GM18951 (cell line): ENCODE results near the gene FHAD1.
"Not testable (repeated sequence)": the region's sequence is repeated elsewhere in the genome, so short reads cannot be mapped to it uniquely, and the experiment has no call there.

ENCODE experiments used
- POLR2A ChIP-seq: IDR thresholded peaks from 4 replicates; pipeline ENCODE4 v1.6.1; 2011; ENCODE audit warnings: mild to moderate bottlenecking; ENCODE audit not compliant: insufficient read length, insufficient read depth; ENCODE audit errors: extremely low read depth
- in situ Hi-C: fragments of 300-500 bp; cut with MboI; formaldehyde crosslinking; loops from one replicate; pipeline ENCODE4 v1.12.0; 2022; ENCODE audit warnings: low sequenced_read_pairs, mixed read lengths, inconsistent platforms; ENCODE audit not compliant: unreplicated experiment

The FHAD1 gene

DNA sequence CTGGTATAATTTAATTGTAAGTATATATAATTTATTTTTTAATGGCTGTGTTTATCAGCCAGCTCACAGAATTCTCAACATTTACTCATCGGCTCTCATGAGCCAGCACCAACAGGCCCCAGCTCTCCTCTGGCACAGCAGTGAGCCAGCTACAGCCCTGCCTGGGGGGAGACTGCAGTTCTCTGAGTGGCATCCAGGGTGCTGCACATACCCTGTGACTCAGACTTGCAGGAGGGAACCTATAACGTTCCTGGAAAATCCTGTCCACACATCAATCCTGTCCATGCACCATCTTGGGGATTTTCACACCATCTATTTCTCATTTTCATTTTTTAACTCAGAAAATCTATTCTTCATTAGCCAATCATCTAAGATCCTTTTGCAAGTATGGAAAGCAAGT, 36.5 kb downstream of the FHAD1 start:
- TF ChIP-seq POLR2A, result no peak
- in situ Hi-C loops, result no loop called here

- in situ Hi-C loops, result no loop called here
- TF ChIP-seq POLR2A, result no peak
Measured at GRCh38 chr1:15286452-15286851, 39.4 kb downstream of the FHAD1 start.

DNA sequence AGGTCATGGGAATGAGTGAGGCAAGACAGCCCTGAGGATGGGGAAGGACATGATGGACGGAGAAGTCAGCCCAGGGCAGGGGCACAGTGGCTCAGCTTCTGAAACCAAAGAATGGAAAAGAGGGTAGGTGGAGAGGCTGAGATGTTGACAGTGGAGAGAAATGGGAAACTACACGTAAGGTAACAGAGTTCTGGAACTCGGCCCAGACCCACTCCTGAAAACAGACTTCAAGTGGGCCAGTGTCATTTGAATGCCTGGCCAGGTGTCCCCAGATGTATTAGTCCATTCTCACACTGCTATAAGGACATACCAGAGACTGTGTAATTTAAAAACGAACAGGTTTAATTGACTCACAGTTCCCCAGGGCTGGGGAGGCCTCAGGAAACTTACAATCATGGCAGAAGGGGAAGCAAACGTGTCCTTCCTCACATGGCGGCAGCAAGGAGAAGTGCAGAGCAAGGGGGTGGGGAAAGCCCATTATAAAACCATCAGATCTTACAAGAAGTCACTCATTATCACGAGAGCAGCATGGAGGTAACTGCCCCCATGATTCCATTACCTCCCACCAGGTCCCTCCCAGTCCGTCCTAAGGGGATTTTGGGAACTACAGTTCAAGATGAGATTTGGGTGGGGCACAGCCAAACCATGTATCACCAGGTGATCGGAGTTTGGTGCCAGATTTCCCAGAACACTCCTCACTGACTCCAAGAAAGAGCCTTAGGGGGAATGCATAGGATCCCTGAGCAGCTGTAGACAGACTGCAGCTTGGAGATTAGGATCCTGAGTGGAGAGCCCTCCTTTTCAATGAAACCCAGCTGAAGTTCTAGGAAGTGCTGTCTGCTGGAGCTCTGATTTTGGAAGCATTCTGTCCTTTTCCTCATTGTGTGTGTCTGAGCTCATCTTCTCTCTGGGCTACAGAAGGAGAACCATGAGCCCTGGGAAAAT, 40.3 kb downstream of the FHAD1 start:
- TF ChIP-seq POLR2A, result no peak
- in situ Hi-C loops, result no loop called here

DNA sequence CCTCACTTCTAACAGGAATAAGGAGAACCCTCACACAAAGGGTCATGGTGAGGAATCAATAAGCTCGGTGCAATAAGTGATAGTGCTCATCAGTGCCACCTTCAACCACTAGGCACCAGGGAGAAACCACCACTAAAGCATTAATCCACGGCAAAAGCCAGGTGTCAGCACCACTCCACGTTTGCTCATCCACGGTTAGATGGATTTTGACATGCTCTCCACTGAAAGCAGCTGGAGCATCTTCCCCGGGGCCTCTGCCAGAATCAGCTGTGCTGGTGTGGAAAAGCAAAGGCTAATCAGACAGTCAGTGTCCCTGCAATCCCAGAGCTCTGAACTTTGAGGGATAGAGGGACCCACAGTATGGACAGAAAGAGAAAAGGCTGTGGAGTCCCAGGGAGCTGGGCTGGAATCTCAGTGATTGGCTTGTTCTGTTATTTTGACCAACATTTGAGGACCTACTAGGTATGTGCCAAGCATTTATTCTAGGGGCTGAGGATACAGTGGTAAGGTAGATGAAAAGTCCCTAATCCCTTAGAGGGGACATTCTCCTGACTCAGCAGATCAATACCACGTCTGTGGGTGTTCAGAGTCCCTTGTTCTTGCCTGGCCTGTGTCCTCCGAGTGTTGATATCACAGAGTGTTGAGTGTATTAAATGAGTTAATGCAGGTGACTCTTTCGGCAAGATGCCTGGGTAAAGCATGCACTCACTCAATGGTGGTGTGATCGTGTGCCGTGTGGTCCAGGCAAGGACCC, 41.3 kb downstream of the FHAD1 start:
- in situ Hi-C loops, result no loop called here
- TF ChIP-seq POLR2A, result no peak

DNA sequence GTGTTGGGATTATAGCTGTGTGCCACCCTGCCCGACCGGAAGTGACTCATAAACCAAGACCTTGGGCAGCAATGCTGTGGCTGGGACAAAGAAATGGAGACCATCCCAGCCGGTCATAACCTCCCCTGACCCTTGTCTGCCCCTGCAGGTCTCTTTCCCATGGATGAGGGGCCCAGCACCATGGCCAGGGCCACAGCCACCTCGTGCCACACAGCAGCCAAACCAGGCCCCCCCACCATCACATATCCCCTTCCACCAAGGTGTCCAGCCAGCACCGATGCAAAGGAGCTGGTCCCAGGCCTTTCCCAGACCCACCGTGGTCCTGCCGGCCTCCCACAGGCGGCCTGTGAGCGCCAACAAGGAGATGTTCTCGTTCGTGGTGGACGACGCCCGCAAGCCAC, 42.2 kb downstream of the FHAD1 start:
- TF ChIP-seq POLR2A, result no peak
- in situ Hi-C loops, result no loop called here

- in situ Hi-C loops, result no loop called here
Measured at GRCh38 chr1:15290382-15290781, 43.4 kb downstream of the FHAD1 start.

DNA sequence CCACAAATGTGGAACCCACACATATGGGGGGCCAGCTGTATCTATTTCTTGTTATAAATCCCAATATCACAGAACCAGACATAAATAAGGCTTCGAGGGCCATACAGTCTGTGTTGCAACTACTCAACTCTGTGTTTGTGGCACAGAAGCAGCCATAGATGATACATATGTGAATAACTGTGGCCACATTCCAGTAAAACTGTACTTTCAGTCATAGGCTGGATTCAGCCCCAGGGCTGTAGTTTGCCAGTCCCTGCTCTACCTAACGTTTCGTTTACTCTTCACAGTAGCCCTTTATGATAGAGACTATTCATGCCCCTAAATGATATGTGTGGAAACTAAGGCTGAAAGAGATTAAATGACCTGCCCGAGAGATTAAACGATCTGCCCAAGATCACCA, 48.7 kb downstream of the FHAD1 start:
- in situ Hi-C loops, result no loop called here

More at GRCh38 chr1:15290382-15290781, 43.4 kb downstream of the FHAD1 start:
- no peak for TF ChIP-seq POLR2A

DNA sequence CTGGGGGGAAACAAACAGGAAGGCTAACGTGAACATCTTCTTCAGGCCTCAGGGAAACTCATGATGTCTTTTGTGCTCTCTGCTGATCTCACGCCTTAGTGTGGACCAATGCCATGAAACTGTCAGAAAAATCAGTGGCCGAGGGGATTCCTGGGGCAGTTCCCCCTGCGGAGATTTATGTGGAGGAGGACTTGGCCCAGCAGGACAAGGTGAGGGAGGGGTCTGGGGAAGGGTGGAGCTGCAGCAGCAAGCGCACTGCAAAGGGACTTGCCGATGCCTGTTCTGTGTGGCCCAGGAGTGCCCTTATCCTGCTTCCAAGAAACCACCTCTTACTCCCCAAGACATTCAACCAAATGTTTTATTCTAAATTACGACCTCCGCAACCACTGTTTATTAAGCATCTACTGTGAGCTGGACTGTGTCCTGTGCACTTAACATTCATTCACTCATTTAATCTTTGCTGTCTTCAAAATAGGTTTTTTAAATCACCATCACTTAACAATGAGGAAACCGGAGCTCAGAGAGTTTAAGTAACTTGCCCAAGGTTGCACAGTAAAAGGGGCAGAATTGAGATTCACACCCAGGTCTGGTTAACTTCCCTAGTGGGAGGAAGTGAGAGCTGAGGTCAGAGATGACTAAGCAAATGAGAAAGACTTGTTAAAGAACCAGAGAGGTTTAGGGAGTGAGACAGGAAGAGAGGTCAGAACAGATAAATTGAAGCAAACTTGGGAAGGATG, 49.7 kb downstream of the FHAD1 start:
- in situ Hi-C loops, result no loop called here
- no peak for TF ChIP-seq POLR2A

More for the DNA sequence above, 48.7 kb downstream of the FHAD1 start:
- TF ChIP-seq POLR2A, result no peak

DNA sequence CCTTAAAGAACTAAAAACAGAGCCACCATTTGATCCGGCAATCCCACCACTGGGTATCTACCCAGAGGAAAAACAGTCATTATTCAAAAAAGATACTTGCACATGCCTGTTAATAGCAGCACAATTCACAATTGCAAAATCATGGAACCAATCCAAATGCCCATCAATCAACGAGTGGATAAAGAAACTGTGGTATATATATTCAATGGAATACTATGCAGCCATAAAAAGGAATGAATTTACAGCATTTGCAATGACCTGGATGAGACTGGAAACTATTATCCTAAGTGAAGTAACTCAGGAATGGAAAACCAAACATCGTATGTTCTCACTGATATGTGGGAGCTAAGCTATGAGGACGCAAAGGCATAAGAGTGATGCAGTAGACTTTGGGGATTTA, 51.0 kb downstream of the FHAD1 start:
- in situ Hi-C loops, result not testable (repeated sequence)

DNA sequence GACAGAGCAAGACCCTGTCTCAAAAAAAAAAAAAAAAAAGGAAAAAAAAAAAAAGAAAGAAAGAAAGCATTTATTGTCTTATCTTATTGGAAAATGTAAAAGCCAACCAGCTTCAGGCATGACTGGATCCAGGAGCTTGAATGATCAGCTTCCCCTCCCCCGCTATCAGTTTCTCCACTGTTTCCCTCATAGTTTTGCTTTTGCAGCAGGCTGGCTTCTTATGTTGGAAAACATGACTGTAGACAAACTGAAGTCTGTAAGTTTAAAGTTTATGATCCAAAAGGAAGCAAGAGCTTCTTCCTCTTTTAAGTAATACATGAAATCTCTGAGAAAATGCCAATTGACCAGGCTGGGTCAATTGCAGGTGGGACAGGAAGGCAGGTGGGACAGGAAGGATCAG, 52.2 kb downstream of the FHAD1 start:
- in situ Hi-C loops, result no loop called here
- TF ChIP-seq POLR2A, result no peak

DNA sequence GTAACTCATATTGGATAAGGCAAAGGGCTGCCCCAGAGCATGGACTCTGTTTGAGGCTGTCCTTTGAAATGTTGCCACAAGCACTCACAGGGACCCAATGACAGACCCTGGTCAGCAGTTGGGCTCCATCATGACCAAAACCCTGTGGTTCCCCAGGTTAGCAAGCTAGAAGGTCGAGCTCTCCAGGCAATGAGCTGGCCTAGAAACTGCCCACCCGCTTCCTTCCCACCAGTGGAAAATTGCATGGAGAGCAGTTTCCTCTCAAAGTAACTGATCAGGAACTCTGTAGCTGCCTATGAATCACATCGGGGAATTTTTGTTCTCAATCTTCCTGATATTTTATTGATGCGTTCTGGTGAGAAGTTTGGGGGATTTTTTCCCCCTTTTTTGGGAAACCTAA, 52.8 kb downstream of the FHAD1 start:
- in situ Hi-C loops, result loop anchor here (10.0 kb wide), 1 partner anchor 175 kb away; no protein-coding TSS in a partner anchor
- no peak for TF ChIP-seq POLR2A

DNA sequence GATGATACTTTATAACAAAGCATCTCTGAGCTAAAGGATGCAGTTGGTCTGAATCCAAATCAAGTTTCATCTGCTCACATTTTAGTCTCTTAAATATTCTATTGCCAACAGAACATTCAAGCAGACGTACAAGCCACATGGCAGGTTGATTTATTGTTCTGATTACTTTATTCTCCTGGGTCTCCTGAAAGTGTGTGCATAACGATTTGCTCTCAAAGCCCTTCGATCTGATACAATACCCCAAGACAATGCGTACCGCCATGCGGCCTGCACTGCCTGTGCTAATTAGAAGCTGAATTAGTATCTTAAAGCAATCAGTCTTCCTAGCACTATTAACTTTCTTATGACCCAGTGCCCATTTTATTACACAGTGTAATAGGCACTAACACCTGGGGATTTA, 56.9 kb downstream of the FHAD1 start:
- TF ChIP-seq POLR2A, result no peak
- in situ Hi-C loops, result loop anchor here (10.0 kb wide), 1 partner anchor 179 kb away; no protein-coding TSS in a partner anchor
